Ammon's horn (tissue), 1 donor: ENCODE measurements around the gene SLC2A6.
A peak's percentile ranks its signal among the peaks of the same experiment; 100 is the strongest.

Experiments
- DNase-seq: peaks from one replicate; pipeline ENCODE4 v3.0.0-alpha.2; 2016; ENCODE audit warnings: low spot score

The SLC2A6 gene

GRCh38 chr9:133515615-133516255, 36.8 kb upstream of the SLC2A6 start:
- DNase-seq, result no peak

GRCh38 chr9:133515240-133515610, 36.3 kb upstream of the SLC2A6 start:
- DNase-seq, result no peak

- DNase-seq, result peak; percentile 80
Observed at GRCh38 chr9:133514460-133515239, 35.8 kb upstream of the SLC2A6 start.

- no peak for DNase-seq
Observed at GRCh38 chr9:133513214-133514100, 34.6 kb upstream of the SLC2A6 start.

GRCh38 chr9:133512253-133513213, 33.6 kb upstream of the SLC2A6 start:
- DNase-seq, result no peak

GRCh38 chr9:133511607-133512006, 32.7 kb upstream of the SLC2A6 start:
- no peak for DNase-seq

- no peak for DNase-seq
Observed at GRCh38 chr9:133510926-133511505, 32.1 kb upstream of the SLC2A6 start.

- DNase-seq, result peak; percentile 60
Observed at GRCh38 chr9:133509179-133510083, 30.5 kb upstream of the SLC2A6 start.

- no peak for DNase-seq
Observed at GRCh38 chr9:133508046-133508445, 29.1 kb upstream of the SLC2A6 start.

- no peak for DNase-seq
Observed at GRCh38 chr9:133507246-133507965, 28.5 kb upstream of the SLC2A6 start.

GRCh38 chr9:133506653-133507038, 27.7 kb upstream of the SLC2A6 start:
- no peak for DNase-seq

- DNase-seq, result no peak
Observed at GRCh38 chr9:133505901-133506652, 27.2 kb upstream of the SLC2A6 start.

- DNase-seq, result no peak
Observed at GRCh38 chr9:133505186-133505830, 26.4 kb upstream of the SLC2A6 start.

GRCh38 chr9:133502112-133502511, 23.2 kb upstream of the SLC2A6 start:
- DNase-seq, result no peak

- no peak for DNase-seq
Observed at GRCh38 chr9:133499892-133500270, 21.0 kb upstream of the SLC2A6 start.

- no peak for DNase-seq
Observed at GRCh38 chr9:133499132-133499891, 20.4 kb upstream of the SLC2A6 start.
